Astrocyte of the spinal cord (primary cell): Measurements from ENCODE around the gene UGT2A3.

Experiments used
- DNase-seq: peaks from one replicate; pipeline ENCODE4 v3.0.0; 2011; ENCODE audit warnings: low read depth, low spot score
- H3K4me3 ChIP-seq: 2 replicates; pipeline ENCODE4 v1.5.1; 2011; ENCODE audit warnings: low read depth, mild to moderate bottlenecking, low read length, moderate library complexity
- in situ Hi-C: cut with HindIII; loops from 2 replicates; pipeline ENCODE4 v1.10.0; 2017; ENCODE audit warnings: low sequenced_read_pairs
- TF ChIP-seq, protein P1 (sequence below): IDR thresholded peaks from 2 replicates; pipeline ENCODE4 v1.5.1; 2012; ENCODE audit warnings: low read depth, mild to moderate bottlenecking, low read length, inconsistent platforms

UGT2A3 gene

GRCh38 chr4:68883870-68884269 lies 67.7 kb downstream of the UGT2A3 start:
- in situ Hi-C loops: no loop called here
- no peak overlapping the region for H3K4me3 ChIP-seq
- TF ChIP-seq, protein P1, sequence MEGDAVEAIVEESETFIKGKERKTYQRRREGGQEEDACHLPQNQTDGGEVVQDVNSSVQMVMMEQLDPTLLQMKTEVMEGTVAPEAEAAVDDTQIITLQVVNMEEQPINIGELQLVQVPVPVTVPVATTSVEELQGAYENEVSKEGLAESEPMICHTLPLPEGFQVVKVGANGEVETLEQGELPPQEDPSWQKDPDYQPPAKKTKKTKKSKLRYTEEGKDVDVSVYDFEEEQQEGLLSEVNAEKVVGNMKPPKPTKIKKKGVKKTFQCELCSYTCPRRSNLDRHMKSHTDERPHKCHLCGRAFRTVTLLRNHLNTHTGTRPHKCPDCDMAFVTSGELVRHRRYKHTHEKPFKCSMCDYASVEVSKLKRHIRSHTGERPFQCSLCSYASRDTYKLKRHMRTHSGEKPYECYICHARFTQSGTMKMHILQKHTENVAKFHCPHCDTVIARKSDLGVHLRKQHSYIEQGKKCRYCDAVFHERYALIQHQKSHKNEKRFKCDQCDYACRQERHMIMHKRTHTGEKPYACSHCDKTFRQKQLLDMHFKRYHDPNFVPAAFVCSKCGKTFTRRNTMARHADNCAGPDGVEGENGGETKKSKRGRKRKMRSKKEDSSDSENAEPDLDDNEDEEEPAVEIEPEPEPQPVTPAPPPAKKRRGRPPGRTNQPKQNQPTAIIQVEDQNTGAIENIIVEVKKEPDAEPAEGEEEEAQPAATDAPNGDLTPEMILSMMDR: no peak
- DNase-seq: no peak
